HFF-Myc (cell line): ENCODE data around the gene EBLN2.

Experiments used
- DNase-seq: peaks from one replicate; pipeline ENCODE4 v3.0.0-alpha.2; 2011; ENCODE audit warnings: low read depth; ENCODE audit errors: extremely low read depth
- H3K4me3 ChIP-seq: replicated peaks from 2 replicates; pipeline ENCODE4 v1.5.1; 2011; ENCODE audit warnings: low read depth, mild to moderate bottlenecking, control low read depth, low read length
- CTCF ChIP-seq: IDR thresholded peaks from 2 replicates; pipeline ENCODE4 v1.5.1; 2012; ENCODE audit warnings: mild to moderate bottlenecking, low read depth, low read length, control low read depth; ENCODE audit errors: missing control alignments

Gene EBLN2

GRCh38 chr3:73043414-73043813, 18.0 kb upstream of the EBLN2 start:
- no peak for DNase-seq
- no peak overlapping the region for H3K4me3 ChIP-seq
- TF ChIP-seq CTCF = no peak

- H3K4me3 ChIP-seq = no peak overlapping the region
- no peak for TF ChIP-seq CTCF
- DNase-seq = no peak
Measured at GRCh38 chr3:73045391-73045790, 16.1 kb upstream of the EBLN2 start.

GRCh38 chr3:73046195-73046594, 15.3 kb upstream of the EBLN2 start:
- no peak overlapping the region for H3K4me3 ChIP-seq
- no peak for TF ChIP-seq CTCF
- no peak for DNase-seq

GRCh38 chr3:73049319-73049718, 12.1 kb upstream of the EBLN2 start:
- no peak for DNase-seq
- H3K4me3 ChIP-seq = no peak overlapping the region
- no peak for TF ChIP-seq CTCF

GRCh38 chr3:73052857-73053256, 8.6 kb upstream of the EBLN2 start:
- TF ChIP-seq CTCF = no peak
- DNase-seq = no peak
- no peak overlapping the region for H3K4me3 ChIP-seq

GRCh38 chr3:73055583-73055982, 5.9 kb upstream of the EBLN2 start:
- no peak for TF ChIP-seq CTCF
- no peak for DNase-seq
- H3K4me3 ChIP-seq = no peak overlapping the region
